Nucleus accumbens (tissue), 56 donors: ENCODE measurements around the gene LMNA.
A peak's percentile ranks its signal among the peaks of the same experiment; 100 is the strongest.
"Not testable (repeated sequence)": the region's sequence is repeated elsewhere in the genome, so short reads cannot be mapped to it uniquely, and the experiment has no call there.

Experiments
- DNase-seq, 56 donors: peaks; one replicate each; lab custom pipeline; 2025; lab: John Stamatoyannopoulos, UW

The LMNA gene

GRCh38 chr1:156118177-156118868 lies 3.8 kb downstream of the LMNA start:
- DNase-seq, result peak in 1 of 56 donors; percentile 17

GRCh38 chr1:156119503-156120209 lies 5.1 kb downstream of the LMNA start:
- peak in 34 of 56 donors; percentile 8 to 76 (median 38) for DNase-seq

GRCh38 chr1:156120318-156120717 lies 5.8 kb downstream of the LMNA start:
- no peak for DNase-seq

- DNase-seq, result not testable (repeated sequence)
Measured at GRCh38 chr1:156121005-156121404, 6.5 kb downstream of the LMNA start.

GRCh38 chr1:156121457-156121856 lies 6.9 kb downstream of the LMNA start:
- DNase-seq, result no peak

- no peak for DNase-seq
Measured at GRCh38 chr1:156122086-156122485, 7.6 kb downstream of the LMNA start.

GRCh38 chr1:156122519-156123355 lies 8.2 kb downstream of the LMNA start:
- peak in 40 of 56 donors; percentile 12 to 84 (median 40) for DNase-seq

- DNase-seq, result peak; percentile 24 to 98 (median 86)
Measured at GRCh38 chr1:156123356-156124196, 9.1 kb downstream of the LMNA start.

GRCh38 chr1:156124557-156125483 lies 10.3 kb downstream of the LMNA start:
- DNase-seq, result peak in 1 of 56 donors; percentile 24

GRCh38 chr1:156125544-156125943 lies 11.0 kb downstream of the LMNA start:
- not testable (repeated sequence) for DNase-seq

GRCh38 chr1:156126043-156126629 lies 11.6 kb downstream of the LMNA start:
- peak in 14 of 56 donors; percentile 11 to 80 (median 36) for DNase-seq

- DNase-seq, result peak in 1 of 56 donors; percentile 16
Measured at GRCh38 chr1:156126630-156127534, 12.4 kb downstream of the LMNA start.

- DNase-seq, result no peak
Measured at GRCh38 chr1:156128308-156128653, 13.8 kb downstream of the LMNA start.

- peak in 1 of 56 donors; percentile 30 for DNase-seq
Measured at GRCh38 chr1:156128654-156129597, 14.4 kb downstream of the LMNA start.

- DNase-seq, result peak in 47 of 56 donors; percentile 12 to 85 (median 52)
Measured at GRCh38 chr1:156129687-156130577, 15.4 kb downstream of the LMNA start.
